Stimulated activated CD8-positive, alpha-beta memory T cell treated with anti-CD3 and anti-CD28 coated beads, Interleukin-12 subunit alpha, Interleukin-12 subunit beta, amount 100 ng/mL, for 4 hours (primary cell): Measurements from ENCODE around the gene MOSMO.

Source experiments
- DNase-seq: peaks from one replicate; pipeline ENCODE4 v3.0.0-alpha.2; 2020; ENCODE audit warnings: low read depth

Gene MOSMO

DNA sequence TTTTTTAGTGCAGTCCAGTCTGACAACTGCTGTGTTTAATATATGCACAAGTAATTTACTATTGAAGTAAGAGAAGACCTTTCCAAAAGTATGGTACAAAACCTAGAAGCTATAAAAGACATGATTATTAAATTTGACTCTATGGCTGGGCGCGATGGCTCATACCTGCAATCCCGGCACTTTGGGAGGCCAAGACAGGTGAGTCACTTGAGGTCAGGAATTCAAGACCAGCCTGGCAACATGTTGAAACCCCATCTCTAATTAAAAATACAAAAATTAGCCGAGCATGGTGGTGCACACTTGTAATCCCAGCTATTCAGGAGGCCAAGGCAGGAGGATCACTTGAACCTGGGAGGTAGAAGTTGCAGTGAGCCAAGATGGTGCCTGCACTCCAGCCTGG lies 43.1 kb downstream of the MOSMO start:
- no peak for DNase-seq

DNA sequence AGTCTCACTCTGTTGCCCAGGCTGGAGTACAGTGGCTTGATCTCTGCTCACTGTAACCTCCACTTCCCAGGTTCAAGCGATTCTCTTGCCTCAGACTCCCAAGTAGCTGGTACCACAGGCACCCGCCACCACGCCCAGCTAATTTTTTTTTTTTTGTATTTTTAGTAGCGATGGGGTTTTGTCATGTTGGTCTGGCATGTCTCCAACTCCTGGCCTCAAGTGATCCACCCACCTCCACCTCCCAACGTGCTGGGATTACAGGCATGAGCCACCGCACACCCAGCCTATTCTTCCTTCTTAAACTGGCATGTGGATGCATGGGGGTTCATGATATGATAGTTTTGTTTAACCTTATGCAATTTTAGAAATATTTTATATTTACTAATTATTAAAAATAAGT lies 45.1 kb downstream of the MOSMO start:
- DNase-seq, result no peak

DNA sequence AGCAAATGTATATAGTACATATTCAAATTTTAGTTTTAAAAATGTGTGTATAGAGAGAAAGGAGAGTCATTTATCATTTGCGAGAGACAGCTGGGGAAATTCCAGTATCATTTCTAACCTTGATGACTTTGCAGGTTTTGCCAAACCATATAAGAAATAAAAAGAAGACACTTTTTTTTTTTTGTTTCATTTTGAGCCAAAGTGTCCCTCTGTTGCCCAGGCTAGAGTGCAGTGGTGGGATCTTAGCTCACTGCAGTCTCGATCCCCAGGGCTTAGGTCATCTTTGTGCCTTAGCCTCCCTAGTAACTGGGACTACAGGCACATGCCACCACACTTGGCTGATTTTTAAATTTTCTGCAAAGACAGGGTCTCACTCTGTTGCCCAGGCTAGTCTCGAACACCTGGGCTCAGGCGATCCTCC lies 46.0 kb downstream of the MOSMO start:
- DNase-seq, result no peak

DNA sequence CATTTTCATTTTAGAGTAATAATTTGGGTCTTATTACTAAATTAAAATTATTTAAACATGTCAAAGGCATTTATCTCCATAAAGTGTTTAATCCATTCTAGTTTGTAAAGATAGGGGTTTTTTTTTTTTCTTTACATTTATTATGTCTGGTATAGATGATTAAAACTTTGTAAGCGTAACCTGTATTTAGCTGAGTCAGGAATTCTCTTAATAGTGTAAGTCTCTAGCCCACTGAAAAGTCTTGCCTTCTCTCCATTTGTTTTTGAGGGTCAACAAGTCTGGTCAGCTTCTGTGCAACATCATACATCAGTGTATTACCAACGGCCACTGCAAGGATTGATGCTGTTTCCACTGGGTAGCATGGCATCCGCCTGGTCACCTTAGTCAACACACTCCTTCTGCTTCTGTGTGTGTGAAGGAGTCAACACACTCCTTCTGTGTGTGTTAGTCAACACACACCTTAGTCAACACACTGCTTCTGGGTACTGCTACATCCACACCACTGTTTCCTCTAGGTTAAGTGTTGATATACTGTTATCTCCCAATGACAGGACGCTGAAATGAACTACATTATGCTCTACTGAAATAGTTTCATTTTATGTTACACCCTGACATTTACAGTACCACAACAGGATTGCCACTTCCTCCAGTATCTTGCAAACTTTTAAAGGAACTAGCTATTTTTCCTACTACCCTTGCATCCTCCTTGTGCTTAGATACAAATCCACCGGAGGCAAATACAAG lies 47.1 kb downstream of the MOSMO start:
- DNase-seq, result no peak

DNA sequence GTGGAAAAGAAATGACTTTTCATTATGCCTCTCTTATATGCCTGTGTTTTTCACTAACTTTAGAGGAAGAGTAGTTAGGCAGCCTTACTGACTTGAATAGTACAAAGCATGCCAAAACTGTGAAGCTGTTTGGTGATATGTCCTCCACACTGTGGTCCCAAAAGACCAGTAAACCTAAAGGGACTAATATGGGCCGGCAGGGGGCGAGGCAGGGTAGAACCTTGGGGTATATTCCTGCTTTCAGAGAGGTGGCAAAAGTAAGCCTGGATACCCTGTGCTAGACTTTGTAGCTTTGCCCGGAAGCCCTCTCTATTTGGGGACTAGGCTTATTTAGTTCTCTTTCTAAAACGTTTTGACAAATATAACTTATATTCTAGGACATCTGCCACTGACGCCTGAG lies 48.0 kb downstream of the MOSMO start:
- no peak for DNase-seq

DNA sequence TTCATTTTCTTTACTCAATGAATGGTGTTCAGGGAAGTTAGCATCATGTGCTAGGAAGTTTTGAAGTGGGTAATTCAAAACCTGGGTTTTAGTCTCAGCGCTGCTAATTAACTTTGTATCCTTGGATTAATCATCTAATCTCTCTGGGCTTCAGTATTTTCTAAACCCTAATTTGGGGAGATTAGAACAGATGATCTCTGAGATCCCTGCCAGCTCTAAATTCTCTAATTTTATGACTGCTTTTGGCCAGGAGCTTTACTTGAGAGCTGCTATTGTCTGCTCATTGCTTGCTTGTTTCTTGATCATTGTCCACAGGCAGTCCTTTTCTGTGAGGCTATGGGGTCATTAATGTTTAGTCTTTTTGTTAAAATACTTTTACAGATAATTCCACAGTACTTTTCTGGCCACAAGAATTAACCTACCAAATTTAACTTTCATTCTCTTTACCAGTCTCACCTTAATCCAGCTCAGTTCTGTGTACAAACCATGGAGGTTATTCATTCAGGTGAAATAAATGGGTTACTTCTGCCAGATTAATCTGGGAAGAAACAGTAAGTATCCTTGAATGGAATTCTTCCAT lies 56.1 kb downstream of the MOSMO start:
- DNase-seq, result no peak

DNA sequence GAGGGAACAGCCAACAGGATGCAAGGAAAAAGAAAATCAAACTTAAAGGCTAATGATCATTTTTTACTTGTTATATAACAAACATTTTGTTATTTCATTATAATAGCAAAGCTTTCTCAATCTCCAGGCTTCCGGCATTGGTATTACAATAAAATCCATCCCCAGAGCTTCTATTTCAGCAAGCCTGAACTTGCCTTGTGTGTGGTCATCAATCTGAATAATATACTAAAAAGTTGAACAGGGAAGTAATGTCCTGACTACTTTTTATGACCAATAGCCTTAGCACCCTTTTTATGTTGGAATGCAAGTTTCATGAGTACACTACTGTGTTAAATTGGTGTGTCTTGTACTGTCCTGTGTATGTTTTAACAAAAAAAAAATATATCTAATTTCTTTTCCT lies 57.3 kb downstream of the MOSMO start:
- DNase-seq, result no peak

DNA sequence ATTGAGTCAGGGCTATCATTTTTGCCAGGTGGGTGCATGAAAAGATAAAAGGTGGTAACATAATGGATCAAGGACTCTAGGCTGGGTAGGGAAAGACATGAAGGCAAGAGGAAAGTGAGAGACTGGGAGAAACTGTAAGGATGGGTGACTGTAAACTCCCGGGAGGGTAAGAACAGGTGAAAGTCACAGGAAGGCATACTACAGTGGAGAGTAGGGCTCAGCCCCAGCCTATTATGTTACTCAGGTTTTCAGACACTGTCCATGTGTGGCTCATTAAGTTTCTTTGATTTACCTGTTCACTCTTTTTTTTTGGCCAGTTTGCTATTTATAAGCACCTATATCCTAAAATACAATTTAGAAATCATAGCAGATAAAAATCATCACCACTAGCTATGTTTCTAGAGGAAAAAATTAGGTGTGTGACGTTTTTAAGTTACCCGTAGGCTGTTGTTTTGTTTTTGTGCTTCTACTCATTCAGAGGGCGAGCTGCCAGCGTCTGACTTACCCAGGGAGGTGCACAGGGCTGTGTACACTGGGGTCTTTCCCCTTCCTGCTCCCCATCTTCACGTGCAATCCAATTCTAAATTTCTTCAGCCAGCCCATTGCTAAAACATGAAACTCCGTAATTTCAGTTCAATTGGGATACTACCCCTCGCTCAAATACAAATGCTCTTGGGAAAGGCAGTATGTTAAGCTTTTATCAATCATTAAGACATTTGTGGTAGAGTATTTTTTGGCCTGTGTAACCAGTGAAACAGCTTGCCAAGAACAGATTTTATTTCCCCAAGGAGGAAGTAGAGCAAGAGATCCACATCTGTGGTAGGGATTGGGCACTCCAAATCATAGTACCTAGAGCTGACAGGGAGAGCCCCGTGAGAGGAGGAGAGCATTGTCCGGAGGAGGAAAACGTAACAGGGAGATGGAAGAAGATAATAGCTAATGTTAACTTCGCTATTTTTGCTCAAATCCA lies 62.7 kb downstream of the MOSMO start:
- DNase-seq, result no peak

DNA sequence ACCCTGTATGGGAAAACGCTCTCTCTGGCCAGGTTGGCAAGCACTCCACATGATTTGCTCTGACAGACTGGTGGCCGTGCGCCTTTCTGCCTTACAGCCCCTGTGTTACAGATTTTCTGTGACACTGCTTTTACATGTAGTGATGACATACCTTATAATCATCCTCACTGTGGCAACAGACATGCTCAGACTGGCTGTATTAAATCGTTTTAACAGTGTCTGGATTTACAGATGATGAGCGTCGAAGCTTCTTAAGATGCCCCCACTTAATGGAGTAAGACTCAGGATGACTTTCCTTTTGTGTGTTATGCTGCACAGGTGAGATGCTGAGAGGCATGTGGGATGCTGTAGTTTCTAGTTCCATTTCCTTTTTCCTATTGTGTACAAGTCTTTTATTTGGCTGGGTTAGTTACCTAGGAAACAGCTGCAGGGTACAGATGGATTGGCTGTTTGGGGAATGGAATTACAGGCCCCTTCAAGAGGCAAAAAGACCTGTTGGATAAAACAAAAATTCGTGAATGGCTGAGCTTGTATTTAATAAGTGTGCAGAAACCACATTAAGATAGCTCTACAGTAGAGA lies 63.5 kb downstream of the MOSMO start:
- no peak for DNase-seq

DNA sequence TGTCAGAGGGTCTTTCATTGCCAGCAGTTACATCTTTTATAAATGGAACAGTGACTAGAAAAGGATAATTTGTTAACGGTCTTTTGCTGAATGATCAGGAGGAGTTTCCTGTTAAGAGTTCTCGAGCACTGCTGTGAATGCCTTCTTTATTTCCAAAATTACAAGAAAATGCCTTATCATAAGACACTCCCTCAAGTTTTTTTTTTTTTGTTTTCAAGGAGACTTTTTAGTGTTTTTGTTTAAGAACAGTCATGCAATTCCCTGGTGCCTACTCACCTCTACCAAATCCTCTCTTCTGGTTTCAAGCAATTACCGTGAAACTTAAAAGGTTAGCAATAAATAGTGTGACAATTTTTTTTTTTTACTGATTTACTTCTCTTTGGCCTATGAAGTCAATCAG lies 65.4 kb downstream of the MOSMO start:
- DNase-seq, result no peak

DNA sequence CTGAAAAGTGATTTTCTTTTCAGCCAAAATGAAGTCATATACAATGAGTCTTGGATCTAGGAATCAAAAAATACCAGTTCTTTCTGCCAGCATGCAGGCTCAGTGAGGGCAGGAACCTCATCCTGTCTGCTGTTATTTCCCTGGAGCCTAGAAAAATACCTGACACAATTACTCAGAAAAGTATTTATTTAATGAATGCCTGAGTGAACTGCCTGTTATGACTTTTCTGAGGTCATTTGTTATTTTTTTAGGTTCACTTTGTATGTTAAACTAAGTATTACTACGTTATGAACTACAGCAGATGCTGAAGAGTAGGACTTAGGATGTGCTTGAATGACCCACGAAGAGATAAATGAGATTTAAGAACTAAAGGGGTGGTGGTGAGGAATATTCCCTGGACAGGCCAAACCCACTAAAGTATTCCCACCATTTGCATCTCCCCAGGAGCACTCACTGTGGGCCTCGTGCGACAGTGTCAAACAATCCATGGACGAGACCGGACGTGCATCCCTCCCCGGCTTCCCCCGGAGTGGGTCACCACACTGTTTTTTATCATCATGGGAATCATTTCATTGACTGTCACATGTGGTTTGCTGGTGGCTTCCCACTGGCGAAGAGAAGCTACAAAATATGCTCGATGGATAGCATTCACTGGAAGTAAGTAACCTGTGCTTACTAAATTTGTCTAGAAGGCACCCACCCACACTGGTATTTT lies 67.3 kb downstream of the MOSMO start:
- no peak for DNase-seq

DNA sequence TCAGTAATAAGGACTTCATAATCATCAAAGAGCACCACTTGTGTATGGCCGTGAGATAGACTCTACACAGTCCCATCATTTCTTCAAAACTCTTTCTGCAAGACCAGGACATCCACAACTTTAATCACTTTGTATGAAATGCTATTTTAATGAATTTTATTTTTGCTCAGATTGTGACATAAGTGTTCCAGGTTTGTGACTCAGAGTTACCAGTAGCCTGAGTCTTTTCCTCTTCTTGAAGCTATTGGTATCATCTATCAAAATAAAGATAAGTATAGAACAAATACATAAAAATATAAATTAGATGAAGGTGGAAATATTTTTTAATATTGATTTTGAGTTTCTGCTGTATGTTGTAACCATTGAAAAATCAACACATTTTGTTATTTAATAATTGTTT lies 67.9 kb downstream of the MOSMO start:
- no peak for DNase-seq

DNA sequence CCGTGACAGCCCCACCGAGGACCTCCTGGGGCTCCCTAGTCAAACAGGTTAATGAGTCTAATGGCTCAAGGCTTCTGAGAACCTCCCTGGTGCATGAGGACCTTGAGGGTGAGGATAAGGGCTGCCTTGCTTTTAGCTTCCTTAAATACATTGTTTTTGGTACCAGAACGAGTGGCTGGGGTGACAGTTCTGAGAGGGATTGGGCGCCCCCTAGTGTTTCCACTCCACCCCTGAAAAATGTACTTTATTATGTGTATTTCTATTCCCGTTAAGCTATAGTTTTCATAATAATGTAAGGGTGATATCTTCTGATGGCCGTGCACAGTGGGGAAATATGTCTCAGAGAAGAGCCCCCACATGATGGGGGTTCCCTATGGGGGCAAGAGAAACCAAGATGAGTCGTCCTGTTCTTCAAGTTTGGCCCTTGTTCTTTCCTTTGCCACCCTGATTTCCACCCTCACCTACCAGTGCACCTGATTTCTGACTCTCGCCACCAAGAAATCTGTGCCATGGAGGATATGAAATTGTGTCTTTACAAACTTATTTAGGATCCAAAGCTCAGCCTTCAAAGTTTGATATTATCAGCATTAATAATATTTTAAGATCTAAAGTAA lies 69.9 kb downstream of the MOSMO start:
- DNase-seq, result peak; percentile 36

DNA sequence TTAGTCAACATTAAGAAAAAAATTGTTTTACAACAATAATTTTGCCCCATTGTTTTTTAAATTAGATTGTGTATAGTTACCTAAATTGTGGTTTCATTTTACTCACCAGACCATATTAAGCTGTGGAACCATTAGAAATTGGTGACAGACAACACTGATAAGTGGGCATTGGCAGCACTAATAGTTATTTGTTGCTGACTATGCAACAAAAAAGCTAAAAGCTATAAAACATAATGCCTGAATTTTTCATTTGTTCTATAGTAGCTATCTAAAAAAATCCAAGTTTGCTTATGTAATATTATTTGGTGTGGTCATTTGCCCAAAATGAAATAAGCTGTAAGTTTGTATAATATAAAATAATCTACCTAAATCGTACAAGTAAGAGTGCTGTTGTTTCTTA lies 70.7 kb downstream of the MOSMO start:
- DNase-seq, result no peak

DNA sequence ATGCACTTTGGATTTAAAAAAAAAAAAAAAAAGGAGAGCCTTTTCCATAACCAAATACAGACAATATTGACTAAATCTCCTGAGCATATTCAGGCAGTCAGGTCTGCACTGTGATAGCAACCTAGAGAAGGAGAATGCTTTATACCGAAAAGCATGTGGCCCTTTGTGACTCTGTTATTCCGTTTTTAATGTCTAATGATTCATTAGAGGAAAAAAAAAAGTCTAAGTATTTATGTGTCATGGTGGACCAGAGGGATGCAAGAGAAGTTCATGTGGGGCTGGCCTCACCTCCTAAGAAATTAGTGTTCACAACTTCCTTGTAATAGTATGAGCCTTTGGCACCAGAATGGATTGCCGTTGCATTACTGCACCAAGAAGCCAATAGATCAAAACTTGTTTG lies 73.1 kb downstream of the MOSMO start:
- no peak for DNase-seq

DNA sequence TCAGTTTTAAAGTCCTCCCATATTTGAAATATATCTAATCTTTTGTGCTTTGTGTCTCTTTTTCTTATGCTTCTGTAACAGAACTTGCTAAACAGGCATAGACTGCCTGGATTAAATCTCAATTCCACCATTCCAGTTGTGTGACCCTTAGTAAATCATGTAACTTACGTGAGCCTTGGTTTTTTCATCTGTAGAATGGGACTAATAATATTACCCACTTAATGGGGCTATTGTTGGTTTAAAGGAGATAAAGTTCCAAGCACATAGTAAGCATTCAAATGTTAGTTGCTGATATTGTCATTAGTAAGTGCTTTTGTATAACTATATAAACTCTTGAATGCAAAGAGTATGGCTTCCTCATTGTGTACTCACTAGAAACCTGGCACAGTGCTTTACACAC lies 78.5 kb downstream of the MOSMO start:
- no peak for DNase-seq

DNA sequence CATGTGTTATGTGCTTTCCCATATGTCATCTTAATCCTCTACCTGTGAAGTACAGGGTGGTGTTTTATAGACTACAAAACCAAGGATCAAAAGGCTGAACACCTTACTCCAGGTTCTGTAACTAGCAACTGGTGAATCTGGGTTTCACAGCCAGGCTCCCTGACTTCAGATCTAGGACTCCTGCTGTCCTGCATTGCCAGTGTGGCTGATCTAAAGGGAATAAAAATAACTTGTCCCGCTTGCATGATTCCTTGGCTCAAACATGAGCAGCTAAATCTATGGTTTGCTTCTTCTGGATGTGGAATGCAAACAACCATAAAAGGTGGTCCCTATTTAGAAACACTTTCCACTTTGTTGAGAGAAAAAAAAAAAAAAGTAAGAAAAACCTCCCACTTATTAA lies 80.7 kb downstream of the MOSMO start:
- no peak for DNase-seq

DNA sequence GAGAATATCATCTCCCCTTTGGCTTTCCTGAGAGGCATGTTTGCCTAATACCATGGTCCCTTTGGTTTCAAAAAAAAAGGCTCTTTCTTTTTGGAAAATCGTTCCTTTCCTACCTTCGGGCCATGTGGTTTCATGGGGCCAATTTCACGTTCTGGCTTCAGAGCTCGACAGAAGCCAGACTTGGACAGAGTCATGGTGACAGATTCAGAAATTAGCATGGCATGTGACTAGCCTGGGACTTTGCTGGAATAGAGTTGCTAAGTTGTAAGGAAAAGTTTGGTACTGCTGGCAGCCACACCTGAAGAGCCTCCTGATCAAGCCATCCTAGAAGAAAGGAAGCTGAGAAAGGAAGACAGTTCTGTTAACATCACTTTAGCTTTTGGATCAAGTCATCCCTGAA lies 82.0 kb downstream of the MOSMO start:
- no peak for DNase-seq

DNA sequence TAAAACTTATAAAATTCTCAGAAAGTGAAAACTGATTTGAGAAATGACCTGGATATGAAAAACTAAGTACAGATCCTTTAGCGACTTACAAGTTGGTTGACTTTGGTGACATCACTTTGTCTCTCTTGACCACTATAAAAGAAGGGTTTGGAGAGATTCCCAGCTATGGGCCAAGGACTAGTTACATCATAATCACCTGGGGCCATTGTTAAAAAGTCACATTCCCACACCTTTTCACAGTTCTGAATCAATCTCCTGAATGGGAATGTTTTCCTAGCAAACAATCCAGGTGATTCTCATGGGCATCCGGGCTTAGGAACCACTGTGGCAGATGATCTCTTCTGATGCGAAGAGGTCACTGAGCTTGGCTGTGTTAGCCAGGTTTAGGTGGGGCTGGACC lies 83.8 kb downstream of the MOSMO start:
- no peak for DNase-seq

DNA sequence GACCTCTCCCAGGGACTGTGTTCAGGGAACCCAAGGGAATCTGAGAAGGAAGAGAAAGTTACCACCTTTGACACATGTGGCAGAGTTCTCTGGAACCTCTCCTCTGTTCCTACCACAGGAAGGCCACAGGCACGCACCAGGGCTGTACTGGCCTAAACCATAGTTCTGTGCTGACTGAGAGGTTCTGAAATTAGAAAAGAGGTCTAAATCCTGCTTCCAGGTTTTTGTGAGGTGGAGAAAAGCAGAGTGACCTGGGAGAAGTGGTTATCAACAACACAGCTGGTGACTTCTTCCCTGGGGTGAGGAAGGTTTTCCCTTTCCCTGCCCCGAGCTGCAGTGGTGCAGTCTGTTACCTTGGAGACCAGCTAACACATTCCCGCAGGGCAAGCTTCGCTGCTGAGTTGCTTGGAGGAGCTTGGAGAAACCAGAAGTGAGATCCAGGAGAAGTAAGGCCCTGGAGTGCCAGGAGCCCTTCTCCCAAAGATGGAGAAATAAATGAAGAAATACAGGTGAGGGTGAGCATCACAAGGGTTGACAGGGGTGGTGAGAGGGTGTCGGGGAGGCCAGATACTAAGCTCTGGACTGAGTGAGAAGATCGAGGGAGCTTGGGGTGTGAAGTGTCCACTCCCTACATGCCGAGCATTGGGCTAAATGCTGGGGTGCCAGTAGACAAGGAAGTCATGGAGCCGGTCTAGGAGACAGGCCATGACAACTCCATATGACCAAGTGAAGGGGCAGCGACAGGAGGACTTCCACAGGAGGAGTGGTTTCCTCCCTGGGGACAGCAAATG lies 84.4 kb downstream of the MOSMO start, which contains the start of gene VWA3A:
VWA3A (plus strand) TSS at position 399 of the 791 bp plus-strand sequence; CDS start at position 496, 97 bp downstream.
- no peak for DNase-seq

DNA sequence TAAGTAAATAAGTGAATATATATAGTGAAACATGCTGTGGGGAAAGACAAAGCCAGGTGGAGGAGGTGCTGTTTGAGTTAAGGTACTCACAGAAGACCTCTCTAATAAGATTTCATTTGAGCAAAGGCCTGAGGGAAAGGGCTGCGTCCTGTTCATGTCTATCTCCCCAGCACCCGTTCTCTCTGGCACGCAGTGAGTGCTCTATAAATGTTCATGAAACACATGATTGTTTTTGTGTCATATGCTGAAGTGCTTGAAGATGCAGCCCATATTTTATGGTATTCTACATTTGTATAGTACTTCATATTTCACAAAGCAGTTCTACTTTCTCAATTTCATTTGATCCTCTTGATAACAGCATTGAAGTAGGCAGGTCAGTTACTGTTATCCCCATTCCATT lies 85.4 kb downstream of the MOSMO start:
- DNase-seq, result no peak
